Coronary artery (tissue), 2 donors: Measurements from ENCODE around the gene TOP2A.
A peak's percentile ranks its signal among the peaks of the same experiment; 100 is the strongest.
"Not testable (repeated sequence)": the region's sequence is repeated elsewhere in the genome, so short reads cannot be mapped to it uniquely, and the experiment has no call there.

ENCODE experiments used
- DNase-seq: peaks from one replicate; pipeline ENCODE4 v3.0.0-alpha.2; 2017; ENCODE audit warnings: low spot score
- H3K27ac ChIP-seq, 2 donors: fragments of 200-600 bp; sonication (generic); one replicate each; pipeline ENCODE4 v1.5.1; 2016 to 2019
- H3K4me3 ChIP-seq: fragments of 200-600 bp; sonication (generic); 2 replicates; pipeline ENCODE4 v1.5.1; 2016; ENCODE audit warnings: mild to moderate bottlenecking, moderate library complexity
- TF ChIP-seq, protein P1 (sequence below): fragments of 200-600 bp; sonication (generic); IDR thresholded peaks from one replicate; pipeline ENCODE4 v1.5.1; 2019; ENCODE audit warnings: antibody characterized with exemption

Gene TOP2A

DNA sequence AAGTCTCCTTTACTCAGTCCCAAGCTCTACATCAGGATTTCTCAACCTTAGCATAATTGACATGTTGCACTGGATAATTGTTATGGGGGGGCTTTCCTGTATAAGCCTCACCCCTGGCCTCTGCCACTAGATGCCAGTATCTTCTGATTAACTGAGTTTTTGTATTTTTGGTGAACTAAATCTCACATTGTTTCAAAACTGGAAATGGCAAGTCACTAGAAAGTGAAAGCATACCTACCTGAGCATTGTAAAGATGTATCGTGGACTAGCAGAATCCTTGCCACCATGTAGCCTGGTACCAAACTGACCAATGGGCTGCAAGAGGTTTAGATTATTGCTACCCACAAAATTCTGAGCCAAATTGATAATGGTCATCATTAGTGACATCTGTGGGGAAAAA, 15.0 kb downstream of the TOP2A start:
- Histone ChIP-seq H3K27ac (no peak overlapping the region), H3K4me3 (no peak overlapping the region)
- no peak for DNase-seq
- TF ChIP-seq, protein P1, sequence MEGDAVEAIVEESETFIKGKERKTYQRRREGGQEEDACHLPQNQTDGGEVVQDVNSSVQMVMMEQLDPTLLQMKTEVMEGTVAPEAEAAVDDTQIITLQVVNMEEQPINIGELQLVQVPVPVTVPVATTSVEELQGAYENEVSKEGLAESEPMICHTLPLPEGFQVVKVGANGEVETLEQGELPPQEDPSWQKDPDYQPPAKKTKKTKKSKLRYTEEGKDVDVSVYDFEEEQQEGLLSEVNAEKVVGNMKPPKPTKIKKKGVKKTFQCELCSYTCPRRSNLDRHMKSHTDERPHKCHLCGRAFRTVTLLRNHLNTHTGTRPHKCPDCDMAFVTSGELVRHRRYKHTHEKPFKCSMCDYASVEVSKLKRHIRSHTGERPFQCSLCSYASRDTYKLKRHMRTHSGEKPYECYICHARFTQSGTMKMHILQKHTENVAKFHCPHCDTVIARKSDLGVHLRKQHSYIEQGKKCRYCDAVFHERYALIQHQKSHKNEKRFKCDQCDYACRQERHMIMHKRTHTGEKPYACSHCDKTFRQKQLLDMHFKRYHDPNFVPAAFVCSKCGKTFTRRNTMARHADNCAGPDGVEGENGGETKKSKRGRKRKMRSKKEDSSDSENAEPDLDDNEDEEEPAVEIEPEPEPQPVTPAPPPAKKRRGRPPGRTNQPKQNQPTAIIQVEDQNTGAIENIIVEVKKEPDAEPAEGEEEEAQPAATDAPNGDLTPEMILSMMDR, result no peak

DNA sequence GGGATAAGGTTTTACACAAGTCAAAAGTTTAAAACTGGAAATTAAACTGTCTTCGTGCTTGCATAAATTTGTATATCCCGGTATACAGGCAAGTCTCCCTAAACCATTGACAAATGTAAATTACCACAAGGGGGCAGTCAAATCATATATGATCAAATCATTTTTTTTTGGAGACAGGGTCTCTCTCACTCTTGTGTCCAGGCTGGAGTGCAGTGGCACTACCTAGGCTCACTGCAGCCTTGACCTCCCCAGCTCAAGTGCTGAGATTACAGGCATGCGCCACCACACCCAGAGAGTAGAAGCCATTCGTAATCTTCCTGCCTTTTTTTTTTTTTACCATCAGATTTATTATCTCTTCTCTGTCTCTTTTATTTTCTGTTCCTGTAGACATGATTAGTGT, 18.5 kb downstream of the TOP2A start:
- TF ChIP-seq, protein P1, result peak; percentile 37
- DNase-seq, result no peak
- H3K27ac ChIP-seq, result no peak overlapping the region
- H3K4me3 ChIP-seq, result no peak overlapping the region

DNA sequence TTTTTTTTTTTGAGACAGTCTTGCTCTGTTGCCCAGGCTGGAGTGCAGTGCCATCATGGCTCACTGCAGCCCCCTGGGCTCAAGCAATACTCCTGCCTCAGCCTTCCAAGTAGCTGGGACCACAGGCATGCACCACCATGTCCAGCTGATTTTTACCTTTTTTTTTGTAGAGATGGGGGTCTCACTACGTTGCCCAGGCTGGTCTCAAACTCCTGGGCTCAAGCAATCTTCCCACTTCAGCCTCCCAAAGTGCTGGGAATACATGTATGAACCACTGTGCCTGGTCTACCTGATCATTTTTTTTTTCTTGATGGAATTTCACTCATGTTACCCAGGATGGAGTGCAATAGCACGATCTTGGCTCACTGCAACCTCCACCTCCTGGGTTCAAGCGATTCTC, 31.1 kb downstream of the TOP2A start:
- not testable (repeated sequence) for H3K27ac ChIP-seq, DNase-seq, H3K4me3 ChIP-seq

DNA sequence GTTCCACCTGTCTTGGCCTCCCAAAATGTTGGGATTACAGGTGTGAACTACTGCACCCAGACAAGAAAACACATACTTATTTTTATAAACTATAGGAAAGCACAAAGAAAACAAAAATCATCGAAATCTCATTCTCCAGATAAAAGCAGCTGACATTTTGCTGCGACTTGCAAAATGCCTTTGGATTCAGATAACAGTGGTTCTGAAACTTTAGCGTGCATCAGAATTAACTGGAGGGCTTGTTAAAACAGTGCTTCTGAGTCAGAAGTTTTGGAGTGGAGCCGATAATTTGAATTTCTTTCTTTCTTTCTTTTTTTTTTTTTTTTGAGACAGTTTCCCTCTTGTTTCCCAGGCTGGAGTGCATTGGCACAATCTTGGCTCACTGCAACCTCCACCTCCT, 35.4 kb downstream of the TOP2A start:
- H3K27ac ChIP-seq, result no peak overlapping the region
- no peak for DNase-seq
- TF ChIP-seq, protein P1, result no peak

DNA sequence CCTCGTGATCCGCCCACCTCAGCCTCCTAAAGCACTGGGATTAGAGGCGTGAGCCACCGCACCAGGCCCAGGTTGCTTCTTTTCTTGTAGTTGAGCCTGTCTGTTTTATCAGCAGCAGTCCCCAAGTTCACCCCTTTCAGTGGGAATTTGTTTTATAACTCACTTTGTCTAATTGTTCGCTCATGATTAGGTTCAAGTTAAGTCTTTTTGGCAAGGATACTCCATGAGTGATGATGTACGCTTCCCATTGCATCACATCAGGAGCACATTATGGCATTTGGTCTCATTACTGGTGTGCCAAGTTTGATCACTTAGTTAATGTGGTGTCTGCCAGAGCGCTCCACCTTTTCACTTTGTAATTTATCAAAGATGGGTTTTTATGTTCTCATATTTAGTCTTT, 38.7 kb downstream of the TOP2A start:
- DNase-seq, result no peak
- Histone ChIP-seq H3K4me3 (no peak overlapping the region), H3K27ac (no peak overlapping the region)
- TF ChIP-seq, protein P1, result no peak

More for the DNA sequence above, 35.4 kb downstream of the TOP2A start:
- H3K4me3 ChIP-seq, result no peak overlapping the region

DNA sequence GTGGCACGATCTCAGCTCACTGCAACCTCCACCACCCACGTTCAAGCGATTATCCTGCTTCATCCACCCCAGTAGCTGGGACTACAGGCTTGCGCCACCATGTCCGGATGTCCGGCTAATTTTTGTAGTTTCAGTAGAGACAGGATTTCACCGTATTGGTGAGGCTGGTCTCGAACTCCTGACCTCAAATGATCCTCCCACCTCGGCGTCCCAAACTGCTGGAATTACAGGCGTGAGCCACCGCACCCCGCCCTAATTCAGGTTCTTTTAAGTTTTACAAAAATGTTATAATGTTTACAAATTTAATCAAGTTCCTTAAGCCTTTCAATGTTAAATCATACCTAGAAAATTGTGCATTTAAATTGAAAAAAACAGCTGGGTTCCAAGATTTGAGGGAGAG, 39.9 kb downstream of the TOP2A start:
- no peak overlapping the region for H3K4me3 ChIP-seq
- TF ChIP-seq, protein P1, result no peak
- DNase-seq, result no peak

DNA sequence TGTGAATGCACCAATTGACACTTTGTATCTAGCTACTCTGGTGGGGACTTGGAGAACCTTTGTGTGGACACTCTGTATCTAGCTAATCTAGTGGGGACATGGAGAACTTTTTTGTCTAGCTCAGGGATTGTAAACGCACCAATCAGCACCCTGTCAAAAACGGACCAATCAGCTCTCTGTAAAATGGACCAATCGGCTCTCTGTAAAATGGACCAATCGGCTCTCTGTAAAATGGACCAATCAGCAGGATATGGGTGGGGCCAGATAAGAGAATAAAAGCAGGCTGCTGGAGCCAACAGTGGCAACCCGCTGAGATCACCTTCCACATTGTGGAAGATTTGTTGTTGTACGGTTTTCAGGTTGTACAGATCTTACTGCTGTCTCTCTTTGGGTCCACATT, 41.2 kb downstream of the TOP2A start:
- not testable (repeated sequence) for DNase-seq, H3K27ac ChIP-seq, H3K4me3 ChIP-seq

More for the DNA sequence above, 39.9 kb downstream of the TOP2A start:
- H3K27ac ChIP-seq, result no peak overlapping the region

DNA sequence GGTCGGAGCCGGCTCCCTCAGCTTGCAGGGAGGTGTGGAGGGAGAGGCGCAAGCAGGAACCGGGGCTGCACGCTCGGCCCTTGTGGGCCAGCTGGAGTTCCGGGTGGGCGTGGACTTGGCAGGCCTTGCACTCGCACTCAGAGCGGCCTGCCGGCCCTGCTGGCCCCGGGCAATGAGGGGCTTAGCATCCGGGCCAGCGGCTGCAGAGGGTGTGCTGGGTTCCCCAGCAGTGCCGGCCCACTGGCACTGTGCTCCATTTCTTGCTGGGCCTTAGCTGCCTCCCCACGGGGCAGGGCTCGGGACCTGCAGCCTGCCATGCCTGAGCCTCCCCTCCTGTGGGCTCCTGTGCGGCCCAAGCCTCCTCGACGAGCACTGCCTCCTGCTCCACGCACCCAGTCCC, 41.9 kb downstream of the TOP2A start:
- H3K4me3 ChIP-seq, H3K27ac ChIP-seq, DNase-seq: not testable (repeated sequence)

DNA sequence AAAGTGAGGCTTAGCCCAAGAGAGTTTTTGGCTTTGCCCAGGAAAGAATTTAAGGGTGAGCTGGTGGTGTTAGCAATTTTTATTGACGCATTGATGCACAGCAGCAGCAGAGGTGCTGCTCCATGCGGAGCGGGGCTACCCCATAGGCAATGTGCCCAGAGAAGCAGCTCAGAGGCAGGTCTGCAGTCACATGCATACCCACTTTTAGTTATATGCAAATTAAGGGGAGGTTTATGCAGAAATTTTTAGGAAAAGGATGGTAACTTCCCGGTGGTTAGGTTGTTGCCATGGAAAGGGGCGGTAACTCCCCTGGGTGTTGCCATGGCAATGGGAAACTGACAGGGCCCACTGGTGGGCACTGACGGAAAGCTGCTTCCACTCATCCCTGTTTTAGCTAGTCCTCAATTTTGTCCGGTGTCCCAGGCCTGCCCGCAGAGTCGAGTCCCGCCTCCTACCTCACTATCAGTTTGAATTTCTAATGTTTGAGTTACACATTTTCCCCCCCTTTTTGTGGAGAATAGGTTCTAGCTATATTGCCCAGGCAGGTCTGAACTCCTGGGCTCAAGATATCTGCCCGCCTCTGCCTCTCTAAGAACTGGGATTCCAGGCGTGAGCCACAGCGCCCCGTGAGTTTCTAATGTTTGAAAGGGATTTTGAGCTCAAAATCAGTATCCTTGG, 42.7 kb downstream of the TOP2A start:
- Histone ChIP-seq H3K4me3 (no peak overlapping the region), H3K27ac (no peak overlapping the region)
- TF ChIP-seq, protein P1, result no peak
- DNase-seq, result no peak
